Measurements from ENCODE around the gene ATF4. TPM values are rescaled to one million over a fixed set of nuclear protein-coding genes. Genes with fewer than 3 reads are reported as not detected.
A peak's percentile ranks its signal among the peaks of the same experiment; 100 is the strongest.

Gene ATF4
- total and polyA plus RNA-seq, 2 of the 13 experiments (the other 11 are each of a cell fraction or from before 2014, with no cell fraction given) = 486 to 1,297 TPM

DNA sequence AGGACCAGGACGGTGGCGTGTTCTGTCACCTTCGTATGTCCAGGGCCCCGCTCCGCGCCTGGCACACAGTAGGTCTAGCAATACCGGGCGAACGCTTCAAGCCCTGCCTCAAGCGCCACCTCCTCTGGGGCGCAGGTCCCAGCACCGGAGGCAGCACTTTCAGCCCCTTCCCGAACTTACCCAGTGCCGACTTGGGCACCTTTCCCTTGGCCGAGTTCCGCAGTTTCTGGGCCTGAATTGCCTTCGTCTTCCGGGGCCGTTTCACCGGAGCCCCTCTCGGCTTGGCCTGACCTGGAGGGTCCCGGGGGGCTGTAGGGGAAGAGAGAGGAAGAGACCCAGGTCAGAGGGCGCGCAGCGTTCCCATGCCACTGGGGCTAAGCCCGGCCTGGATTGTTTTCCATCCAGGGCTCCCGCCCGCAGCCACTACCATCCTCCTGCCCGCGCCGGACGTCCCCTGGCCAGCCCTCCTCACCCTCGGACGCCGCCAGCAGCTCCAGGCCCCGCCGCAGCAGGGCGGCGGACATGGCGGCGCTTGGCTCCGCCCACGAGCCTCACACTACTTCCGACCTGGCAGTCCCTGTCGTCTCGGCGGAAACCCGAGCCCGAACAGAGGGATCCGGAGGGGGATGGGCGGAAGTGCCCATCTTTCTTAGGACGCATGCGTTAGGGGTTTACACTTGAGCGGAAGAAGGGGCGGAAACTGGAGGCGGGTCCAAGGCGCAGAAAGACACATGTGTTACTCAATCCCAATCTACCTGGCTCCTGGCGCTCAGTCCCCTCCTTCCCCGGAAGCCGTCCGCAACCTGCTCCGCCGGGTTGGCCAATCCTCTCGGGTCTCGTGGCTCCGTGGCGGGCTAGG lies 12.1 kb downstream of the ATF4 start, which contains the start of gene RPS19BP1 (continued):
- no peak for TF ChIP-seq TCF12 (IDR thresholded peaks at IDR 0.05)
- TF ChIP-seq TCF12 (CRISPR knock-in tag; IDR thresholded peaks at IDR 0.05) = 0 out of 2 replicates have a peak, but pooled peaks have one; percentile 52
- no peak for TF ChIP-seq CENPT (CRISPR knock-in tag; IDR thresholded peaks at IDR 0.05; ENCODE audit: low read depth)
- TF ChIP-seq, protein P1, sequence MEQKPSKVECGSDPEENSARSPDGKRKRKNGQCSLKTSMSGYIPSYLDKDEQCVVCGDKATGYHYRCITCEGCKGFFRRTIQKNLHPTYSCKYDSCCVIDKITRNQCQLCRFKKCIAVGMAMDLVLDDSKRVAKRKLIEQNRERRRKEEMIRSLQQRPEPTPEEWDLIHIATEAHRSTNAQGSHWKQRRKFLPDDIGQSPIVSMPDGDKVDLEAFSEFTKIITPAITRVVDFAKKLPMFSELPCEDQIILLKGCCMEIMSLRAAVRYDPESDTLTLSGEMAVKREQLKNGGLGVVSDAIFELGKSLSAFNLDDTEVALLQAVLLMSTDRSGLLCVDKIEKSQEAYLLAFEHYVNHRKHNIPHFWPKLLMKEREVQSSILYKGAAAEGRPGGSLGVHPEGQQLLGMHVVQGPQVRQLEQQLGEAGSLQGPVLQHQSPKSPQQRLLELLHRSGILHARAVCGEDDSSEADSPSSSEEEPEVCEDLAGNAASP (CRISPR knock-in tag; IDR thresholded peaks at IDR 0.05; ENCODE audit: borderline replicate concordance) = 0 out of 2 replicates have a peak, but pooled peaks have one; percentile 12
- TF ChIP-seq, protein P2, sequence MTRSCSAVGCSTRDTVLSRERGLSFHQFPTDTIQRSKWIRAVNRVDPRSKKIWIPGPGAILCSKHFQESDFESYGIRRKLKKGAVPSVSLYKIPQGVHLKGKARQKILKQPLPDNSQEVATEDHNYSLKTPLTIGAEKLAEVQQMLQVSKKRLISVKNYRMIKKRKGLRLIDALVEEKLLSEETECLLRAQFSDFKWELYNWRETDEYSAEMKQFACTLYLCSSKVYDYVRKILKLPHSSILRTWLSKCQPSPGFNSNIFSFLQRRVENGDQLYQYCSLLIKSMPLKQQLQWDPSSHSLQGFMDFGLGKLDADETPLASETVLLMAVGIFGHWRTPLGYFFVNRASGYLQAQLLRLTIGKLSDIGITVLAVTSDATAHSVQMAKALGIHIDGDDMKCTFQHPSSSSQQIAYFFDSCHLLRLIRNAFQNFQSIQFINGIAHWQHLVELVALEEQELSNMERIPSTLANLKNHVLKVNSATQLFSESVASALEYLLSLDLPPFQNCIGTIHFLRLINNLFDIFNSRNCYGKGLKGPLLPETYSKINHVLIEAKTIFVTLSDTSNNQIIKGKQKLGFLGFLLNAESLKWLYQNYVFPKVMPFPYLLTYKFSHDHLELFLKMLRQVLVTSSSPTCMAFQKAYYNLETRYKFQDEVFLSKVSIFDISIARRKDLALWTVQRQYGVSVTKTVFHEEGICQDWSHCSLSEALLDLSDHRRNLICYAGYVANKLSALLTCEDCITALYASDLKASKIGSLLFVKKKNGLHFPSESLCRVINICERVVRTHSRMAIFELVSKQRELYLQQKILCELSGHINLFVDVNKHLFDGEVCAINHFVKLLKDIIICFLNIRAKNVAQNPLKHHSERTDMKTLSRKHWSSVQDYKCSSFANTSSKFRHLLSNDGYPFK (CRISPR knock-in tag; IDR thresholded peaks at IDR 0.05; ENCODE audit: borderline replicate concordance) = peak; percentile 79; the same call in 1 of the 2 replicates
- TF ChIP-seq ZFP36L2 (CRISPR knock-in tag; IDR thresholded peaks at IDR 0.05) = no peak
- TF ChIP-seq, protein P3, sequence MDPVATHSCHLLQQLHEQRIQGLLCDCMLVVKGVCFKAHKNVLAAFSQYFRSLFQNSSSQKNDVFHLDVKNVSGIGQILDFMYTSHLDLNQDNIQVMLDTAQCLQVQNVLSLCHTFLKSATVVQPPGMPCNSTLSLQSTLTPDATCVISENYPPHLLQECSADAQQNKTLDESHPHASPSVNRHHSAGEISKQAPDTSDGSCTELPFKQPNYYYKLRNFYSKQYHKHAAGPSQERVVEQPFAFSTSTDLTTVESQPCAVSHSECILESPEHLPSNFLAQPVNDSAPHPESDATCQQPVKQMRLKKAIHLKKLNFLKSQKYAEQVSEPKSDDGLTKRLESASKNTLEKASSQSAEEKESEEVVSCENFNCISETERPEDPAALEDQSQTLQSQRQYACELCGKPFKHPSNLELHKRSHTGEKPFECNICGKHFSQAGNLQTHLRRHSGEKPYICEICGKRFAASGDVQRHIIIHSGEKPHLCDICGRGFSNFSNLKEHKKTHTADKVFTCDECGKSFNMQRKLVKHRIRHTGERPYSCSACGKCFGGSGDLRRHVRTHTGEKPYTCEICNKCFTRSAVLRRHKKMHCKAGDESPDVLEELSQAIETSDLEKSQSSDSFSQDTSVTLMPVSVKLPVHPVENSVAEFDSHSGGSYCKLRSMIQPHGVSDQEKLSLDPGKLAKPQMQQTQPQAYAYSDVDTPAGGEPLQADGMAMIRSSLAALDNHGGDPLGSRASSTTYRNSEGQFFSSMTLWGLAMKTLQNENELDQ (CRISPR knock-in tag; IDR thresholded peaks at IDR 0.05; ENCODE audit: borderline replicate concordance) = no peak
- TF ChIP-seq JUND (CRISPR knock-in tag; IDR thresholded peaks at IDR 0.05) = no peak
- no peak for TF ChIP-seq TRIM24 (CRISPR knock-in tag; IDR thresholded peaks at IDR 0.05)
- no peak for TF ChIP-seq ZNF17 (CRISPR knock-in tag; IDR thresholded peaks at IDR 0.05)
- TF ChIP-seq CHCHD3 (CRISPR knock-in tag; IDR thresholded peaks at IDR 0.05) = no peak
- TF ChIP-seq ZNF501 (CRISPR knock-in tag; IDR thresholded peaks at IDR 0.05) = peak; percentile 99
- TF ChIP-seq ZNF543 (CRISPR knock-in tag; IDR thresholded peaks at IDR 0.05) = no peak; the same call in none of the 2 replicates
- TF ChIP-seq, protein P4, sequence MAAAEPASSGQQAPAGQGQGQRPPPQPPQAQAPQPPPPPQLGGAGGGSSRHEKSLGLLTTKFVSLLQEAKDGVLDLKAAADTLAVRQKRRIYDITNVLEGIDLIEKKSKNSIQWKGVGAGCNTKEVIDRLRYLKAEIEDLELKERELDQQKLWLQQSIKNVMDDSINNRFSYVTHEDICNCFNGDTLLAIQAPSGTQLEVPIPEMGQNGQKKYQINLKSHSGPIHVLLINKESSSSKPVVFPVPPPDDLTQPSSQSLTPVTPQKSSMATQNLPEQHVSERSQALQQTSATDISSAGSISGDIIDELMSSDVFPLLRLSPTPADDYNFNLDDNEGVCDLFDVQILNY (CRISPR knock-in tag; conservative IDR thresholded peaks at IDR 0.05) = no peak
- TF ChIP-seq PLRG1 (conservative IDR thresholded peaks at IDR 0.05) = no peak
- no peak for TF ChIP-seq CHD4 (IDR thresholded peaks at IDR 0.05; ENCODE audit: borderline replicate concordance, low read length)
- TF ChIP-seq ZSCAN25 (CRISPR knock-in tag; IDR thresholded peaks at IDR 0.05) = no peak
- TF ChIP-seq NFE2L1 (CRISPR knock-in tag; IDR thresholded peaks at IDR 0.05; ENCODE audit: borderline replicate concordance) = peak; percentile 69

Measured in HepG2 (cell line).